Fibroblast of villous mesenchyme (primary cell): ENCODE data around the gene TMEM115. TPM values are rescaled to one million over a fixed set of nuclear protein-coding genes. Genes with fewer than 3 reads are reported as not detected.

ENCODE experiments used
- DNase-seq: peaks from one replicate; pipeline ENCODE4 v3.0.0-alpha.2; 2010; ENCODE audit warnings: low read depth
- H3K4me3 ChIP-seq: 2 replicates; pipeline ENCODE4 v1.5.1; 2011; ENCODE audit warnings: low read depth, mild to moderate bottlenecking, low read length
- CTCF ChIP-seq: IDR thresholded peaks from 2 replicates; pipeline ENCODE4 v1.5.1; 2012; ENCODE audit warnings: low read depth, mild to moderate bottlenecking, low read length; ENCODE audit not compliant: insufficient read depth
- total RNA-seq: library from RNA; depleted of rRNA; stranded (reverse); fragments of >200 nt; gene quantifications from 2 replicates; pipeline ENCODE4 v1.2.3, GENCODE V29; 2012

TMEM115 gene
- total RNA-seq, 1 donor = 55.3 TPM

GRCh38 chr3:50395070-50395860 lies 35.9 kb upstream of the TMEM115 start:
- TF ChIP-seq CTCF = no peak
- no peak for DNase-seq
- H3K4me3 ChIP-seq = no peak overlapping the region

GRCh38 chr3:50393061-50393460 lies 33.7 kb upstream of the TMEM115 start:
- TF ChIP-seq CTCF = no peak
- H3K4me3 ChIP-seq = no peak overlapping the region
- no peak for DNase-seq

GRCh38 chr3:50392101-50392715 lies 32.9 kb upstream of the TMEM115 start:
- TF ChIP-seq CTCF = no peak
- H3K4me3 ChIP-seq = no peak overlapping the region
- no peak for DNase-seq

- no peak for TF ChIP-seq CTCF
- no peak overlapping the region for H3K4me3 ChIP-seq
- no peak for DNase-seq
Measured at GRCh38 chr3:50390508-50391224, 31.3 kb upstream of the TMEM115 start.

GRCh38 chr3:50389414-50389767 lies 30.1 kb upstream of the TMEM115 start:
- DNase-seq = no peak
- no peak for TF ChIP-seq CTCF
- no peak overlapping the region for H3K4me3 ChIP-seq

GRCh38 chr3:50388720-50389413 lies 29.5 kb upstream of the TMEM115 start:
- no peak overlapping the region for H3K4me3 ChIP-seq
- TF ChIP-seq CTCF = no peak

More at GRCh38 chr3:50388720-50389413, 29.5 kb upstream of the TMEM115 start:
- no peak for DNase-seq
